Right forelimb (tissue), 1 donor: Measurements from ENCODE around the gene ZNF69.
"Not testable (repeated sequence)": the region's sequence is repeated elsewhere in the genome, so short reads cannot be mapped to it uniquely, and the experiment has no call there.

Experiments used
- DNase-seq: peaks from one replicate; pipeline ENCODE4 v3.0.0-alpha.2; 2018

The ZNF69 gene

GRCh38 chr19:11887611-11888531, at the start of gene ZNF69:
ZNF69 (plus strand) TSS chr19:11887782; CDS start chr19:11887924, 142 bp downstream.
- DNase-seq = peak; percentile 87

- no peak for DNase-seq
These were observed 43.9 kb upstream of the ZNF69 start for GRCh38 chr19:11843722-11844121.

GRCh38 chr19:11847615-11848014, 40.0 kb upstream of the ZNF69 start:
- DNase-seq = not testable (repeated sequence)

GRCh38 chr19:11848200-11848593, 39.4 kb upstream of the ZNF69 start:
- DNase-seq = no peak

- DNase-seq = peak; percentile 89
These were observed 38.8 kb upstream of the ZNF69 start, which contains the start of gene ZNF439 for GRCh38 chr19:11848594-11849469. ZNF439 (plus strand) TSS chr19:11848726; CDS start chr19:11848868, 142 bp downstream.

GRCh38 chr19:11850289-11850688, 37.3 kb upstream of the ZNF69 start:
- DNase-seq = not testable (repeated sequence)

- no peak for DNase-seq
These were observed 34.2 kb upstream of the ZNF69 start for GRCh38 chr19:11853358-11853757.

- no peak for DNase-seq
These were observed 30.9 kb upstream of the ZNF69 start for GRCh38 chr19:11856596-11857250.

GRCh38 chr19:11860721-11861120, 26.9 kb upstream of the ZNF69 start:
- no peak for DNase-seq

- no peak for DNase-seq
These were observed 26.3 kb upstream of the ZNF69 start for GRCh38 chr19:11861301-11861700.

GRCh38 chr19:11867766-11868165, 19.8 kb upstream of the ZNF69 start:
- not testable (repeated sequence) for DNase-seq

- DNase-seq = no peak
These were observed 19.4 kb upstream of the ZNF69 start for GRCh38 chr19:11868188-11868587.

GRCh38 chr19:11872624-11873023, 15.0 kb upstream of the ZNF69 start:
- no peak for DNase-seq

GRCh38 chr19:11873762-11874161, 13.8 kb upstream of the ZNF69 start:
- no peak for DNase-seq

GRCh38 chr19:11879687-11880266, 7.8 kb upstream of the ZNF69 start:
- not testable (repeated sequence) for DNase-seq

- no peak for DNase-seq
These were observed 7.0 kb upstream of the ZNF69 start for GRCh38 chr19:11880598-11880997.

GRCh38 chr19:11881151-11881800, 6.3 kb upstream of the ZNF69 start:
- DNase-seq = peak; percentile 58

GRCh38 chr19:11882606-11883005, 5.0 kb upstream of the ZNF69 start:
- DNase-seq = no peak

GRCh38 chr19:11887234-11887610, 360 bp upstream of the ZNF69 start:
- no peak for DNase-seq

- DNase-seq = not testable (repeated sequence)
These were observed 2.3 kb downstream of the ZNF69 start for GRCh38 chr19:11889901-11890300.

- no peak for DNase-seq
These were observed 3.1 kb downstream of the ZNF69 start for GRCh38 chr19:11890634-11891033.

GRCh38 chr19:11894851-11895250, 7.3 kb downstream of the ZNF69 start:
- no peak for DNase-seq
